CMK (cell line): Measurements from ENCODE around the gene NKD2.
A peak's percentile ranks its signal among the peaks of the same experiment; 100 is the strongest.

Experiments used
- DNase-seq: peaks from one replicate; pipeline ENCODE4 v3.0.0-alpha.2; 2010; ENCODE audit warnings: low read depth

The NKD2 gene

DNA sequence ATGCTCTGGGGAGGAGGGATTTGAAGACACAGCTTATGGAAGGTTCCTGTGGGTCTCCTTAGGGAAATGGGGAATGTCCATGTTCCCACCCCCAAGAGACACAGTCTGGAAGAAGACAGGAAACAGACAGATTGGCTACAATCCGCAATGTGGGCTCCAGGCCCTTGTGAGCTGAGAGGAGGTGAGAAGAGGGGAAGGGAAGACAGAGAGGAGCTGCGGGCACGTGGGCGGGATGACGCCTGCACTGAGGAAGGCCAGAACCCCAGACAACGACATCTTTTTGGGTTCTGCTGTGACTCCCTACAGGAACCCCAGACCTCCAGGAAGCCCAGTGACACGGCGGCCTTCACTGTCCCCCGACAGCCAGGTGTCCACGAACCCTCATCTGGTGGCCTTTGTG lies 29.9 kb upstream of the NKD2 start:
- no peak for DNase-seq

DNA sequence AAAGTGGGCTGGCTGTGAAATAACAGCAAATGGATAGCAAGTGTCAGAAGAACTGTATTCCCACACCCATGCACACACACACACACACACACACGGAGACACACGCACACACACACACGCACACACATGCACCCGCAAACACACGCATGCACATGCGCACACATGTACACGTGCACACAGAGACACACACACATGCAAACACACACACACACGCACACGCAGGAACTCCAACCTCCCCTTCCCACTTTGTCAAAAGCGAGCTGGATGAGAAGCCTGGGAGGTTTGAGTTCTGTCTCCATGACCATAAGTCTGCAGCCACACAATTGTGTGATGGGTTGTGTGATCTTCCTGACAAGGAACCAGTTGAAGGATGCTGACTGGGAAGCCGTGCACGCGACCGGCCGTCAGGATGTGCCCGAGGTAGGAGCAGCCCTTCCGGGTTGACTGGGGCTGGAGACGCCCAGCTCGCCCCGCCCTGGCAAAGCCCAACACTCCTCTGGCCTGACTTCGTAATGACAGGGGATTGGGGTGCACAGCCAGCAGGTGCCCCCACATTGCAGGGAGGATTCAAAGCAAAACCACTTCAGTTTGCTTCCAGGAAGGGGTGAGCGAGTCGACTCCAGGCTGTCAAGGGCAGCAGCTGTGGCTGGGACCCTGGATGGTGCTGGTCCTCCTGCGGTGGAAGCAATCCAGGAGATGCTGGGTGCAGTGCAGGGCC lies 29.3 kb upstream of the NKD2 start:
- DNase-seq: no peak

DNA sequence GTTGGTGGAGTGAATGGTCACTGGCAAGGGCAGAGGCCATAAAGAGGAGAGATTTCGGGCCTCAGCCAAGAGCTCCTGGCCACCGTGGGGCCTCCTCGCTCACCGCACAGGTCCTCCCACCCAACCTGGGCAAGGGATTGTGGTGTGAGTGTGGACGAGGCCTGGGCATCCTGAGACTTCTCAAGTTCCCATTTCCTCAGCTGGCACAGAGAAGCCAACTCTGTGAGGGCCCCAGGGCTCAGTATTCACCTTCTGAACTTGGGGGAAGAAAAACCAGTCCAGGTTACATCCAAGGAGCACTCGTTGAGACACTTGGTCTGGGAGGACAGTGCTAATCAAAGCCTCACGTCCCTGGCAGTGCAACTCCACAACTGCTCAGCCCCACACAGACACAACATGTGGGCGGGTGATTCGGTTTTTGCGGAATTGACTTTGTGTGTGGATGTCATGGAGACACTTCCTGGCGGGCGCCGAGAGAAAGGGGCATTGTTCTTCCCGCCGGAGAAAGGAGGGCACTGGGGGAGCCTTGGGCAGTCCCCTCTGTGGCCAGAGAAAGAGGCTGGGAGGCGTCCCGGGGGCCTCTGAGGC lies 28.5 kb upstream of the NKD2 start:
- no peak for DNase-seq

DNA sequence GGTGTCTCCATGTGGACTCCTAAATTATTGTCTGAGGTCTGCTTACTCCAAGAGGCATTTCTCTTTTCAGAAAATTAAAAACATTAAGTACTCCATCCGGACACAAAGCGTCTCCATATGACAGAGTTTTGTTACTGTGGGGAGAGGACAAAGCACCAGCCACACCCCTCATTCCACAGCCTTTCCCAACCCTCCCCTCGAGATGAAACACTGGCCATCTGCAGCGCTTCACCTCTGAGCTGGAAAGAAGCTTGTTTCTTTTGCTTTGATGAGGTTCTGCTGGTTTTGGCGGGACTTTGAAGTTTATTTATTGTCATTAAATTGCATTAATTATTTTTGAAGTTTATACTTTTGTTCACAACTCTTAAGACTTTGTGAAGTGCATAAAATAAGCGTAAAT lies 27.6 kb upstream of the NKD2 start:
- no peak for DNase-seq

DNA sequence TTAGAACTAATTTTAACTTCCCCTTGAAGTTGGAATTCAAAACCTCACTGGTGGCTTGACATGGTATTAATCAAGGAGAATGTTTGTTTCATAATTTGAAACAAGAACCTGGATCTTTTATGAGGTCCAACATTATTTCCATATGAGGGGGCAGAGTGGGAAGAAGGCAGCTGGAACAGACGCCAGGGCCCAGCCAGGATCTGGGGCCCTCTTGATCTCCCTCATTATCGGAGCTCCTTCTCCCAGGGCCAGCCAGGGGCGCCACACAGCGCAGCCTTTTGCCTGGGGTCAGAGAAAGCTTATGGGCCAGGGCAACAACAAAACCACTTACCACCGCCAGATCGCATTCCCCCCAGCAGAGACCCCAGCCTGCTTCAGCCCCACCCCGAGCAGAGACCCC lies 27.1 kb upstream of the NKD2 start:
- DNase-seq: no peak

DNA sequence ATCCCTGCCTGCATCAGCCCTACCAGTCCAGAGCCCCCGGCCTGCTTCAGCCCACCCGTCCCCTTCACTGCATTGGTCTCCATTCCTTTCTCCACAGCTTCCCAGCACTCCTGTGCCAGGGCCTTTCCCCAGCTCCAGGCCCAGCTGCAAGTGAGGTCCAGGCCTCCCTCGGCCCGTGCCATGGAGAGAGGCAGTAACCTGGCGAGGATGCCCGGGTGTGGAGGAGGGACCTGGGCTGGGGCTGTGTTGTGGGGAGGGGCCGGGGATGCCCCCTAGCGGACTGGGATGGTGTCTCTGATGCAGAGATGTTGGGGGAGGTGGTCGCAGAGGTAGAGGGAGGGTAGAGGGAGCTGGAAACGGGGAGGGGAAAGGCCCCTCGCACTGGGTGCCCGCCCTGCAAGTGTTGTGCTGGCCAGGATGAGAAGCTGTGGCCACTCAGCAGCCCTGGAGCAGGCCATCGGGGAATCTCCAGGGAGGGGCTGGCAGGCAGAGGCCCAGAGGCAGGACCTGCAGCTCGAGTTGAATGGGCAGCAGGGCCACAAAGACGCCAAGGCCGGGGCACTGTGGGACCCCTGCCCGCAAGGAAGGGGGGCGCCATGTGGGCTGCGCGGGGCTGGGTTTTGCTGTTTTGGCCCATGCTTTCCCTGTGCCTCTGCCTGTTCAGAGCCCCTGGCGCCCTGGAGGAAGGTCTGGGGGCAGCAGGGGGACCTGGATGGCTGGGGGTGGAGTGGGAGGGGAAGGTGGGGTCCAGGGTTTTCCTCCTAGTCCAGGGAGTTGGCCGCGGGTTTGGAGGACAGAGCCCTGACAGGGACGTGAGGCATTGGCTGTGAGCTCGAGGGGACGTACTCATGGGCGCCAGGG lies 26.0 kb upstream of the NKD2 start:
- DNase-seq: no peak

DNA sequence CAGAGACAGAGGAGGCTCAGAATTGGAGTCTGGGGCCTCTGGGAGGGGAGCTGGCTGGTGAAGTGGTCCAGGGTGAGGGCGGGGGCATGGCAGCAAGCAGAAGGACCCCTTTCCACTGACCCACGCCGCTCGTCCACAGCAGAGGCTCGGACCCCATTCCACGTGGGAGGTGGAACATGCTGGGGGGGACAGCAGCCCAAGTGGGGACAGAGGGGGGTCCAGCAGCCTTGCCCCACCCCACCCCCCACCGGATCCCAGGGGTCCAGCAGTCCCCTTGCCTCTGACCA lies 25.4 kb upstream of the NKD2 start:
- DNase-seq: no peak

DNA sequence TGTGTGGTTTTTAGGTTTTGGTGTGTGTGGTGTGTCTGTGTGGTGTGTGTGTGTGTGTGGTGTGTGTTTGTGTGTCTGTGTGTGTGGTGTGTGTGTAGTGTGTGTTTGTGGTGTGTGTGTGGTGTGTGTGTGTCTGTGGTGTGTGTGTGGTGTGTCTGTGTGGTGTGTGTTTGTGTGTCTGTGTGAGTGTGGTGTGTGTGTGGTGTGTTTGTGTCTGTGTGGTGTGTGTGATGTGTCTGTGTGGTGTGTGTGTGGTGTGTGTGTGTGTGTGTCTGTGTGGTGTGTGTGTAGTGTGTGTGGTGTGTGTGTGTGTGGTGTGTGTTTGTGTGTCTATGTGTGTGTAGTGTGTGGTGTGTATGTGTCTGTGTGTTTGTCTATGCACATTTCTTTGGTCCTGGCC lies 25.0 kb upstream of the NKD2 start:
- DNase-seq: no peak

DNA sequence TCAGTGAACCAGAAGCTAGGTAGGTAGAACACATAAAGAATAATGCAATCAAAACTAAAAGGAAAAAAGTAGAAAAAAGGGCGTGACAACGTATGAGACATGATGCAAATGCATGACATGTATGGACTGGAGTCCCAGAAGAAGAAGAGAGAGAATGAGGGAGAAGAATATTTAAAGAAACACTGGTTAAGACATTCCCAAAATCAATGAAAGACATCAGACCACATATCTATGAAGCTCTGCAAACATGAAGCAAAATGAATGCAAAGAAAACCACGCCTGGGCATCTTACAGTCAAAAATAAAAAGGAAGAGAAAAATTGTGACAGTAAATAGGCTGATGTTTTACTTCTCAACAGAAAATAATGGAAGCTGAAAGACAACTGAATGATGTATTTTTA lies 23.8 kb upstream of the NKD2 start:
- DNase-seq: no peak

DNA sequence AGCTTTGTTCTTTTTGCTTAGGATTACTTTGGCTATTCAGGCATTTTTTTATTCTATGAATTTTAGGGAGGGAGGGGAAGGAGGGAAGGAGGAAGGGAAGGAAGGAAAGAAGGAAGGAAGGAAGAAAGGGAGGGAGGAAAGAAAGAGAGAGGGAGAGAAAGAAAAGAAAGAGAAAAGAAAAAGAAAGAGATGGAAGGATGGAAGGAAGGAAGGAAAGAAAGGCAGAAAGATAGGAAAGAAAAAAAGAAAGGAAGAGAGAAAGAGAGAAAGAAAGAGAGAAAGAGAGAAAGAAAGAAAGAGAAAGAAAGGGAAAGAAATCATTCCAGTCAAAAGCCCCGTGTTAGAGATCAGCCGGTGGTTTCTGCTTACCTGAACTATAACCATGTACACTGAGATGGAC lies 20.8 kb upstream of the NKD2 start:
- DNase-seq: no peak

DNA sequence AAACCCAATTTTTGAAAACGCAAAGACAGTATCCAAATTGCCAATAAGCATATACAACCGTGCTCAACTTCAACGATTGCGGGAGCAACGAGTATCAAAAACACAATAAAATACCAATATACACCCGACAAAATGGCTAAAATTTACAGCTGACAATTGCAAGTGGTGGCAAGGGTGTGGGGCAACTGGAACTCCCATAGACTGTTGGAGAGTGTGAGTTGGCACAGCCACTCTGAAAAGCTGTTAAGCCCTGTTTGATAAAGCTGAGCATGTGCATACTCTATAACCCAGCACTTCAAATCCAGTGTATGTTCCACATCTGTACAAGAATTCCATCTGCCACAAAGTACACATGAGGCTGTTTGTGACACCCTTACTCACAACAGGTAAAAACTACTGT lies 20.3 kb upstream of the NKD2 start:
- no peak for DNase-seq

DNA sequence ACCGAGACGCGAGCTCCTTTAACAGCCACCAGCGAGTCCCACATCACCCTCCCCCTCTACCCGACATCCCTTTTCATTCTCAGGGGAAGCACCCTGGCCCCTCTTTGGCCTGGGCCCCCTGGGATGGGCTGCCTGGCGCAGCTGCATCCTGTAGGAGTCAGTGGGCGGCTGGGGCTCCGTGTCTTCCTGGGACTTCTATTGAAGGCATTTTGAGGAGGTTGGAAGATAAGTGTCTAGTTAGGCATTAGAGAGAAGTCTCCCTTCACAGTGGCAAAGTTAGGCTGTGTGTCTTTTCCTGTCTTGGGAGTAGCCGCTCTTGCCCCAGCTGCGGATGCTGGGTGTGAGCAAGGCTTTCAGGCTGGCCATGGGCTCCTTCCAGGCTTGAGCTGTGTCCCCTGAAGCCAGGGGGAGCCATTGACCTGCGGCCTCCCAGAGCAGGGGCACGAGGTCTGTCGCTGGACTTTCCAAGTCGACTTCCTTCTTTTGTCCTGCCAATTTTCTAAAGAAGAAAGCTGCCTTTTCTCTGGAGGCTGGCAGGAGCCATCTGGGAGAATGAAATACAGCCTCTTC lies 18.6 kb upstream of the NKD2 start:
- DNase-seq: no peak

DNA sequence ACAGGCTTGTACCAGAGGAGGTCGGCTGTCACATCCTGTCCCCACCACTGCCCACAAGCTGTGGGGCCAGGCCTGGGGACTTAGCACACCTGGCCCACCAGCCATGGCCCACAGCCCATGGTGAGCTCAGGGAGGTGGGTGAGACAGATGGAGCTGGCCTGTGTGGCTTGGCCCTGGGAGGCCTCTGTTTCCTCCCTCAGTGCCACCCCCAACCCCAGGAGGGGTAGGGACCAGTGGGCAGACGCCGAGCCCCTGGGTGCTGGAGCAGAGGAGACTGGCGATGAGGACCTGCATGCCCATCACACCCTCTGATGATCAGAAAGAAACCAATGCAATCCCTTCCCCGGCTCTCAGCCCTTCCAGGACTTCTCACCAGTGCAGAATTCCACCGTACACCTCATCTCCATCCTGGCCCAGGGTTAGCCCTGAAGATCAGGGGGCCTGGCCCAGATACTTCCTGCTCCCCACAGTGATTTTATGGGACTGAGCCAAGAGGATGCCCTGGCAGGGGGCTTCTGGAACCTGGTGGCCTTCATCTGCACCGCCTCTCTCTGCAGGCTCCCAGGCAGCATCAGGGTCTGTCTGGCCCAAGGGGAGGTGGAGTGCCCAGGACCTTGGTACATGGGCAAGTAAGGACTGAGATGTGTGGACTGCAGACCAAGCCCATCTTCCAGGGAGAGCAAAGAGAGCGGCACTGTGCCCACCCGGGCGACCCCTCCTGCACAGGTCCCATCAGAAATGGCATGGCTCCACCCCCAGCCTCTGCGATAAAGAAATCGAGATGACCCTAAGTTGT lies 16.9 kb upstream of the NKD2 start:
- no peak for DNase-seq

DNA sequence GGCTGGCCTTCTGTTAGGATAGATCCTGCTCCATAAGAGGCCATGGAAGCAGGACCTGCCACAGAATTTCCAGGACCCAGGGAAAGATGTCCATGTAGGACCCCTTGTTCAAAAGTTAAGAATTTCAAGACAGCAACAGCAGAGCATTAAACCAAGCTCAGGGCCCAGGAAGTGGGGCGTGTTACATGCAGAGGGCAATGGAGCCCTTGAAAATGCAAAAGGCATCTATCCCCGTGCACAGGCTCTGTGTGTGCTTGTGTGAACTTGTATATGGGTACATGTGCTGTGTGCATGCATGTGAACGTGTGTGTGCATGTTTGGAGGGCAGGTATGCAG lies 14.4 kb upstream of the NKD2 start:
- no peak for DNase-seq

DNA sequence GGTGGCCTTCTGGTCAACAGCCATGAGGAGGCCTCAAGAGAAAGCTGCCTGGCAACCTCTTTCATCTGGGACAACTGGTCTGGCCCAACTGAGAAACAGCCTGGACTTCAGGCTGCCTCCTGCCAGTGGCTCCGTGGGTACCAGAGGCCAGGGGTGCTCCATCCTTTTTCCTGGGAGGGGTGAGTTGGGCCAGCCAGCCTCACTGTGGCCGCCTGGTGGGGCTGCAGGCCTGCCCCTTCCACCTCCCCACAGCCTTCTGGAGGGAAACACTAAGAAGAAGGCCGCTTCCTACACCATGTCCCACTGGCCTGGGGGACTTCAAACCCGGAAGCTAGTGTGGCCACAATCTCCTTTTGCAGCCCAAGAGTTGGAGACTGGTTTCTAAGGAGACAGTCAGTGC lies 13.8 kb upstream of the NKD2 start:
- no peak for DNase-seq

DNA sequence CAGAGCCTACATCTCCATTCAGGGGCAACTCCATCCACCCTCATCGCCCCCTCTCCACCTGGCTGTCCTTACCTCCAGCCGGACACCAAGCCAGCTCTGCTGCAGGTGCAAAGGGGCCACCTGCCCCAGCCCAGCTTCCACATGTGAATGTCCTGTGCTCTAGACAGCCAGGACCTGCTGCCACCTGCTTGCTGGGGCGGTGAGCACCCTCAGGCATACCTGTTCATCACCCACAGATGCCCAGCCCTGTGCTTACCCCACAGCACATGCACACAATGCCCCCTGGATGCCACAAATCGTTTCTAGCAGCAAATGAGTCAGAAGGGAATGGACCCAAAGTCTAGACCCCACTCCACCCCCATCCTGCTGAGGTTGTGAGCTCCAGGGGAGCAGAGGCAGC lies 13.3 kb upstream of the NKD2 start:
- DNase-seq: no peak

DNA sequence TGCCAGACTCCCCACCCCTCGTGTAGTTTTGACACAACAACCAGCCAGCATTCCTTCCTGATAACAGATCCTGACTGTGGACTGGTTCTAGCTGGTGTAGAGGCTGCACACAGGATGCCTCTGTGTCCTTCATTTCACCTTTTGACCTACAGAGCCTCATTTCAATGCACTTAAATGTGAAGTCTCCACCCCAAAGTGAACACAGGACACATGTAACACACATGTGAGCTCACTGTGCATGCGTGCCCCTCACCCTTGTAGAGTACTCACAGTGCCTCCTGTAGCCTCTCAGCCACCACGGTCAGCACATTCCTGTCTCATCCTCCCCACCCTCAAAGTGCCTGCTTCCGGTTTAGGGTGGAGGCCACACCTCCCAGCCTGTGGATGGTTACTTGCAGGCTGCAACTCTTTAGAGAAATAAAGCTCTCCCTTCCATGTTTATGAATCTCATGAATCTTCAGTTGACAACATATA lies 11.6 kb upstream of the NKD2 start:
- DNase-seq: peak; percentile 60

DNA sequence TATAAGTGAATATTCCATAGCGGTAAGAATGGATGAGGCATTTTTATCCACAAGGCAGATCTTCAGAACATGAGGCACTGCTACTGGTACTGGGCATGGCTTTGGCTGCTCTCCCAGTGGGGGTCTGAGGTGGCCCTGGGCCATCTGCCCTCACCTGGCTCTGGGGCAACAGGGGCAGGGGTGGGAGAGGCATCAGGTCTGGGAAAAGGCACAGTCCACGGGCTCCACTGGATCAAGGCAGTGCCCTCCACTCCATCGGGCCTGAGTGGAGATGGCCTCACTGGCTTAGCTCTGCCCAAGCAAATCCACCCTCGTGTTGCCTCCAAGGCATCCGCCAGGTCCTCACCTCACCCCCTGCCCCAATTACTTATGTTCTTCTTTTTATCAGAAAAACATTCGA lies 10.9 kb upstream of the NKD2 start:
- DNase-seq: no peak

DNA sequence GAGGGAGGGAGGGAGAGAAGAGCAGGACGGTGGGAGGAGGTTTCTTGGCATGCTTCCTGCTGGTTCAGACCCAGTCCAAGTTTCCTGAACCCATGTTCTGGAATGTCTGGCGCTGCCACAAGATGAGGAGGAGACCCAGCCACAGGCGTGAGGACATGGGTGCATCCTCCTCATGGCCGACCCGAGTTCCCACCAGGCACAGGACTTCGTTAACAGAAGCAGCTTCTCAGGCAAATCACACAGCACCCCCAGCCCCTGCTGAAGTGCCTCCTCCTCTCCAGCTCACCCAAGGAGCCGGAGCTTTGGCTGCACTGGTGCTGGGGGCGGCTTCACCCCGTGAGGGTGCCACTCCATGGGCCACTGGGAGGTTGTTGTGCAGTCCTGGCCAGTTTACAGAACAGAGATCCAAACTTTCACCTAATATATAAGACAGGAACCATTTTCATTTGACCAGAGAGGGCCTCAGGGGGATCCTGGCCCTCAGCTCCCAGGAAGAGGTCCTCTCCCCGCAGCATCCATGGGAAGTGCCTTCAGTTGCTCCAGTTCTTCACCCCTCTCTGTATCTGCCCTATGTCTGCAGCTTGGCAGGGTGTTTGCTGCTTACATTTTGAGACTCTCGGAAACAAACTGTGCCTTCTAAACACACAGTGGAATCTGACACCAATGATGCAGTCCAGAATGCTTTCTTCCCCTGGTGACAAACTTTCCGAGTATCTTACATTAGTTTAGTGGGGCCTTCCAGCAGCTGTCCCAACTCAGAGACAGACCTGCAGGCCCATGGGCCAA lies 10.2 kb upstream of the NKD2 start:
- no peak for DNase-seq

DNA sequence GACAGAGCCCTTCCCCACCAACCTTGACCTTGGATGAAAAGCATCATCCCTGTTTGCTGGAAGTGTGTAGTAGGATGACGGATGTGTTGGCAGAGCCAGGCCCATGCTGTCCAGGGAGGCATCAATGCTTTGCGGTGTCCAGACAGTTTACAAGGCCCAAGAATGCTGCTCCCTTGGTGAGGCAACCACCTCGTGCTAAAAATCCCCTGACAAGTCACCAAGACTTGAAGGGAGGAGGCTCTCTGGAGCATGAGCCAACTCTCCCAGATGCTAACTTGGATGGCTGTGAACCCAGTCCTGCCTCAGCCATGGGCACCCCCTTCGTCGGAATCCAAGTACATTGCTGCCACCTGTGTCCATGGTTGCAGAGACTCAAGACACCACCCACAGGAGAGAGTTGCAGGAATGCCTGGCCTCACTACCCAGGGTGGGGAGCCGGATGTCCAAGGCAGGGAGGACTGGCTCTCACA lies 9.5 kb upstream of the NKD2 start:
- DNase-seq: no peak

DNA sequence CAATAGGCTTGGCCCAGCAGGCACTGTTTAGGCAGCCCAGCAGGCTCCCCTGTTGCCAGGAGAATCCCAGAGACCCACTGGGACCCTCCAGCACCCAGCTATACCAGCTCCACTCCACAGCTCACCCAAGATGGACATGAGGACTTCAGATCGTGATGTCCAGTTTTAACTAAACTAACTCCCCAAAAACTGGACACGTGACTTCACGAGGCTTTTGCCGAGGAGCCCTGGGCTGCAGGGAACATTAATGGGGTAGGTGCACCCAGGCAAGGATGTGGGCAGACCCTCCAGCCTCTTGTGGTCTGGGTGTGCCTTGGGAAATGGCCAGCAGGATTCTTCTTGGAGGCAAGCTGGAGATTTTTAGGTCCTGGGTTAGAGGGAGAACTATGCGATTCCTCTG lies 8.9 kb upstream of the NKD2 start:
- DNase-seq: no peak

DNA sequence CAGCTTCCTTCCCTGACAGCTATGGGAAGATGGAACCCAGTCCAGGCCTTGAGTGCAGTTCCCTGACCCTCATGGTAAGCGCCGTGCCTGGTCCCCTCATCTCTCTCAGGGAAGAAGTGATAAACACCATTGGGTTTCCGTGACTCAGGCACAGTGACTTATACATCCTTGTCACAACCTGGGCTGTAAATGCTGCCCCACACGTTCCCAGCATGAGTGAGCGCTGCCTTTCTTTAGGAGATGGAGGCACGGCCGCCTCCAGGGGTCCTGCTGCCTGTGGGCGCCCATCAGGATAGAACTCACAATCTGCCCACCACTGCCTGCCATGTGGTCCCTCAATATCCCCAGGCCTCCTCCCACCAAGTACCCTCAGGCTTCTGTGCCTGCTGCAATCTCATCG lies 8.3 kb upstream of the NKD2 start:
- DNase-seq: no peak
